Retinal pigment epithelial cell (primary cell): ENCODE data around the gene SEC14L6.

Experiments
- DNase-seq: peaks from one replicate; pipeline ENCODE4 v3.0.0-alpha.2; 2010; ENCODE audit warnings: low read depth
- H3K4me3 ChIP-seq: 2 replicates; pipeline ENCODE4 v1.5.1; 2011; ENCODE audit warnings: mild to moderate bottlenecking, low read length, control low read depth, moderate library complexity
- TF ChIP-seq, protein P1 (sequence below): conservative IDR thresholded peaks from 2 replicates; pipeline ENCODE4 v1.5.1; 2011; ENCODE audit warnings: low read depth, low read length, control low read depth, inconsistent platforms

SEC14L6 gene

DNA sequence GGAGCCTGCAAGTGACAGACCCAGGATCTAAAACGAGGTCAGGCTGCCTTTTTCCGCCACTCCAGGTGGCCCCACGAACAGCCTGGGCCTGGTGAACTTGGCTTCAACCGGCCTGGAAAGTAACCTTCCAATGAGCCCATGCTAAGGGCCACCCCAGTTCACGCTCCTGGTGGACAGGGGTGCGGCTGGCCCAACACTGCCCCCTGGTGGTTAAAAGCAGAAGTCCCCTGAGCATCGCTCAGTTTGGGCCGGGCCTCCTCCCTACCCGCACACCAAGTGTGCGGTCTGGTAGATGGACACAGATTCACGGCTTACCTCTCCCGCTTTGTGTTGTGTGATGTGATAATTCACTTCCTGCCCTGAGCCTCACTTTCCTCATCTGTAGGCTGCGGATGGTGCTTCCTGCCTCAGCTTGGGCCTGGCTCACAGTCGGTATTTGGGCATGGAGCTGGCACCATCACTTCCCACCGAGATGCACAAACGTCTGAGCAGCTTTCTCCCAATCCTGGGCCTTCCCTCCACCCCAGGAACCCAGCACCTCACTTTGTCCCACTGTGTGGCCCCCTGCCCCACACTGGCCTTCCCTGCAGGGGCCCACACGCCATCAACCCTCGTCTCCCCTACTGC is 61.1 kb downstream of the SEC14L6 start:
- H3K4me3 ChIP-seq = no peak overlapping the region
- no peak for DNase-seq
- TF ChIP-seq, protein P1, sequence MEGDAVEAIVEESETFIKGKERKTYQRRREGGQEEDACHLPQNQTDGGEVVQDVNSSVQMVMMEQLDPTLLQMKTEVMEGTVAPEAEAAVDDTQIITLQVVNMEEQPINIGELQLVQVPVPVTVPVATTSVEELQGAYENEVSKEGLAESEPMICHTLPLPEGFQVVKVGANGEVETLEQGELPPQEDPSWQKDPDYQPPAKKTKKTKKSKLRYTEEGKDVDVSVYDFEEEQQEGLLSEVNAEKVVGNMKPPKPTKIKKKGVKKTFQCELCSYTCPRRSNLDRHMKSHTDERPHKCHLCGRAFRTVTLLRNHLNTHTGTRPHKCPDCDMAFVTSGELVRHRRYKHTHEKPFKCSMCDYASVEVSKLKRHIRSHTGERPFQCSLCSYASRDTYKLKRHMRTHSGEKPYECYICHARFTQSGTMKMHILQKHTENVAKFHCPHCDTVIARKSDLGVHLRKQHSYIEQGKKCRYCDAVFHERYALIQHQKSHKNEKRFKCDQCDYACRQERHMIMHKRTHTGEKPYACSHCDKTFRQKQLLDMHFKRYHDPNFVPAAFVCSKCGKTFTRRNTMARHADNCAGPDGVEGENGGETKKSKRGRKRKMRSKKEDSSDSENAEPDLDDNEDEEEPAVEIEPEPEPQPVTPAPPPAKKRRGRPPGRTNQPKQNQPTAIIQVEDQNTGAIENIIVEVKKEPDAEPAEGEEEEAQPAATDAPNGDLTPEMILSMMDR = peak; percentile 92

DNA sequence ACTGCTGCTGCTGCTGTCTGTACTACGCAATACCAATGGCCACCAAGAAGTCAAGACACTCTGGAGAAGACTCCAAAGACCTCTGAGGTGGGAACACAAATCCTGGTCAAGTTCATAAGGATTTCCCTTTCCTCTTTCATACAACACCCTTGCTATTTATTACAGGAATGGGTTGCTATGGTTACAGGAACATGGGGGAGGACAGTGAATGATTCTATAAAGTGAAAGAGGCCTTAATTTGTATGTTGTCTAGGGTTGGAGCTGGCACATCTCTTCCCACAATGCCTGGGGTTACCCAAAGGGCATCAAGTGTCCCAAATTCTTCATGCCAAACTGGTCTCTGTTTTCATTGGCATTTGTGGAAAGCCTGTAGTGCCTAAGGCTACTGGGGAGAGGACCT is 63.4 kb downstream of the SEC14L6 start:
- no peak for DNase-seq
- TF ChIP-seq, protein P1 = no peak
- no peak overlapping the region for H3K4me3 ChIP-seq

DNA sequence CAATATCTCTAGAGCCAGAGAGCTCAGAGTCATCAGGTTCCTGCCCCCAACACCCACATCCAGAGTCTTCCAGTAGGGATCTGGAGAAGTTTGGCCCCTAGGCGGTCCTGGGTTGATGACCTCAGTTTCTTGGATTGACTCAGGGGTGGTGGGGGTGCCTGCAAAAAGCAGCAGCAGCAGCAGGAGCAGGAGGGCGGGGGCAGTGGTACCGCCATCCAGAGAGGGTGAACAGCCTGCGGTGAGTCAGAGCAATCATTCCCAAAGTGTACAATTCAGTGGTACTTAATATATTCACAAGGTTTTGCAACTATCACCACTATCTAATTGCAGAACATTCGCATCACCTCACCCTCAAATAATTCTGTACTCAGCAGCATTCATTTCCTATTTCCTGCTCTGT is 64.8 kb downstream of the SEC14L6 start:
- TF ChIP-seq, protein P1 = no peak
- no peak for DNase-seq

DNA sequence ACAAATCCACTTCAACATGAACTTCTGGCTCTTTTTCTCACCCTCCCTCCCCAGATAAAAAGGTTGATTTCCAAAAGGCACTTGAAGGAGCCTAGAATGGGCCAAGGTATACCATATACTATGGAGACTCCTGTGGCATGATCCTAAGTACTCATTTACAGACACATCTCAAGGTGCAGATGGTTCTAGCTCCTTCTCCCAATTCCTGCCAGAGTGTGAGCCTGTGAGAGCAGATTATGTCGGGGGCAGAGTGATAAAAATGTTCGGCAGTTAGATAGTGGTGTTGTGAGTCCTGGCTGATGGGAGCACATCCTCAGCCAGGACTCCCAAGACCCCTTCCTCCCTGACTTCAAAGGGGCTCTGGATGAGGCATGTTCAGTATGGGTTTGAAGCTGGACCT is 66.6 kb downstream of the SEC14L6 start:
- no peak overlapping the region for H3K4me3 ChIP-seq
- DNase-seq = no peak
- TF ChIP-seq, protein P1 = no peak

More for the DNA sequence above, 64.8 kb downstream of the SEC14L6 start:
- H3K4me3 ChIP-seq = no peak overlapping the region

DNA sequence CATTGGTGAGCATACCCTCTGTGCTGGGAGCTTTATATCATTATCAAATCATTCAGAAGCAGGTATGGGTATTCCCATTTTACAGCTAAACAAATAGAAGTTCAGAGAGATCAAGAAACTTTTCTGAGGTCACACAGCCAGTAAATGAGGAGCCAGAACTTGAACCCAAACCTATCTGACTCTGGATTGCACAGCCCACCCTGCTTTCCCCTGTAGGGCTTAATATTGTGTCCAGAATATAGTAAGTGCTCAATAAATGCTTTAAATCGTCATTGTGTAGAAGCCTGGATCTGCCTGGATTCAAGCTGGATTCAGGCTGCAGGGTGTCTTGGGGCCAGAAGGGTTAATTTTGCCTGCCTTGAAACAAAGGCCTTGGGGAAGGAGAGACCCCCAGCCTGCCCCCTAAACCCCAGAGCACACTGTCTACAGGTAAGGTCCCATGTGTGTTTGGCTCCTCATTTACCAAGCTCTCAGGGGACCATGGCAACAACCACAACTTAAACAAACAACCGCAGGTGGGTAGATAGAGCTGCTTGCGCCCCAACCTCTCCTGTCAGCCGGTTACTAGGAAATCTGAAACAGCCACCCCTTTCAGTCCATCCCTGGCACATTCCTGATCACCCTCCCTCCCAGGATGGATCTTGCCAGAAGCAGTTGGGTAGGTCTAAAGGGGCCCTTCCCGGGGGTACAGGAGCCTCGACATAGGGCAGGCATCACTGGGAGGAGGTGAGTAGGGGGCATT is 71.7 kb downstream of the SEC14L6 start:
- no peak for DNase-seq
- TF ChIP-seq, protein P1 = no peak
- no peak overlapping the region for H3K4me3 ChIP-seq

DNA sequence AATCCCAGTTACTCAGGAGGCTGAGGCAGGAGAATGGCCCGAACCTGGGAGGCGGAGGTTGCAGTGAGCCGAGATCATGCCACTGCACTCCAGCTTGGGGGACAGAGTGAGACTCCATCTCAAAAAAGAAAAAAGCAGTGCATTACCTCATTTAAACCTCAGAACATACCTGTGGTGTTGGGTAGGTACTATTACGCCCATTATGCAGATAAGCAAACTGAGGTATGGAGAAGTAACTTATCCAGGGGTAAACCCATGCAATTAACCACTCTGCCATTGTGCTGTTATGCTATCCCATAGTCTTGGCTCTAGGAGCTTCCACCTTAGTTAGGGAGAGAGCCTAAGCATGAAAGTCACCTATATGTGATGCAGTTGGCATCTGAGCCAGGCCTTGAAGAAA is 72.4 kb downstream of the SEC14L6 start:
- DNase-seq = no peak
- H3K4me3 ChIP-seq = no peak overlapping the region
- TF ChIP-seq, protein P1 = no peak
